Measurements from ENCODE around the gene CHRNB4. TPM values are rescaled to one million over a fixed set of nuclear protein-coding genes. Genes with fewer than 3 reads are reported as not detected.

Gene CHRNB4
- polyA plus RNA-seq, 2 of the 4 experiments (the other 2 are of a cell fraction): 0.53 to 3.2 TPM

DNA sequence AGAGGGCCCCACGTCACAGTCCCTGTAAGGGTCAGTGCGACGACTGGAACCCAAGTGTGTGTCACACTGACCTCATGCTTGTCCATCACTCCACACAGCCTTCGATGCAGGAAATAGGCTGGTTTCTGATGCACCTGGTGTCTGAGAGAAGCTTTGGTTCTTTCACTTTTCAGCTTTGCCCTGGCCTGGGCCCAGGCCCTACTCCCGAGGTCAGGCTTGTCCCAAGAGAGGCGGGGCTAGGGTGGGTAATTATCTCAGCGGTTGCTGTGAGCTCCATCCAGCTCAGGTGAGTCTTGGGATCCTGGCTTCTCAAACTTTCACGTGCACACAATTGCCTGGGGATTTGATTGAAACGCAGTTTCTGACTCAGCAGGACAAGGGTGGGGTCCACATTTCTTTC, 19.6 kb upstream of the CHRNB4 start:
- WGBS (ENCODE audit: missing lambda C conversion rate): 65% methylated on average over 9 of the region's 9 CpGs
- Histone ChIP-seq H3K4me2 (no peak overlapping the region), H3K9me3 (no peaks in the 10 kb centered on the region), H3K4me3 (no peak overlapping the region), H3K27ac (no peak overlapping the region), H3K4me1 (no peaks in the 10 kb centered on the region)
- FAIRE-seq (no peak), DNase-seq (ENCODE audit: low read depth in 1 of 2, low spot score in 1 of 2) (no peak), ATAC-seq (no peak)
- TF ChIP-seq TP53 (CRISPR knock-in tag; IDR thresholded peaks at IDR 0.05) (no peak), EHF (CRISPR knock-in tag; IDR thresholded peaks at IDR 0.05) (no peak), RFX5 (IDR thresholded peaks at IDR 0.05) (no peak), GATA3 (IDR thresholded peaks at IDR 0.05; ENCODE audit: borderline replicate concordance) (no peak), CHD4 (IDR thresholded peaks at IDR 0.05; ENCODE audit: borderline replicate concordance) (no peak), CBX8 (IDR thresholded peaks at IDR 0.05) (no peak), ZNF302 (CRISPR knock-in tag; IDR thresholded peaks at IDR 0.05) (no peak), RAD21 (conservative IDR thresholded peaks at IDR 0.05 in 1 of 2, IDR thresholded peaks at IDR 0.05 in 1 of 2) (no peak)
- TF ChIP-seq, protein P1, sequence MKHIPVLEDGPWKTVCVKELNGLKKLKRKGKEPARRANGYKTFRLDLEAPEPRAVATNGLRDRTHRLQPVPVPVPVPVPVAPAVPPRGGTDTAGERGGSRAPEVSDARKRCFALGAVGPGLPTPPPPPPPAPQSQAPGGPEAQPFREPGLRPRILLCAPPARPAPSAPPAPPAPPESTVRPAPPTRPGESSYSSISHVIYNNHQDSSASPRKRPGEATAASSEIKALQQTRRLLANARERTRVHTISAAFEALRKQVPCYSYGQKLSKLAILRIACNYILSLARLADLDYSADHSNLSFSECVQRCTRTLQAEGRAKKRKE (CRISPR knock-in tag; IDR thresholded peaks at IDR 0.05; ENCODE audit: low read depth): no peak
- POLR2A ChIA-PET: no interaction called here
- CTCF ChIA-PET: interaction anchor here (0.7 to 4.9 kb wide), 5 partner anchors 11 to 636 kb away, joined by 3 to 20 read pairs (median 5); no protein-coding TSS in a partner anchor

DNA sequence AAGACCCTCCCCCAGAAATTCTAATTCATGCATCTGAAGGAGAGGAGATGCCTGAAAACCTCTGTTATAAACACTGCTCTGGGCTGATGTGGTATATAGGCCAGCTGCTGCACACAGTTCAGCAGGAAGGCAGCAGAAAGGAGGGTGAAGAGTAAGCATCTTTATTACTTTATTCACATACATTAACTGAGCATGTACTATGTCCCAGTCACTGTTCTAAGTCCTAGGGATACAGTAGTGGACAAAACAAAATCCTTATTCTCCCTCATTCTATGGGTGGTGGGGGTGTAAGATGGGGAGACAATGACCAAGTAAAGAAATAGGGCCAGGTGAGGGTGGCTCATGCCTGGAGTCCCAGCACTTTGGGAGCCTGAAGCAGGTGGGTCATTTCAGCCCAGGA, 17.8 kb upstream of the CHRNB4 start:
- no peak overlapping the region for H3K4me2 ChIP-seq
- FAIRE-seq: no peak
- no peaks in the 10 kb centered on the region for H3K4me1 ChIP-seq
- no peak overlapping the region for H3K27ac ChIP-seq
- CTCF ChIA-PET: interaction anchor here (1.0 to 4.9 kb wide), 3 partner anchors 20 to 82 kb away, joined by 3 to 20 read pairs (median 16); no protein-coding TSS in a partner anchor
- POLR2A ChIA-PET: no interaction called here
- no peaks in the 10 kb centered on the region for H3K9me3 ChIP-seq
- TF ChIP-seq NFE2L2 (conservative IDR thresholded peaks at IDR 0.05; ENCODE audit: low read length) (no peak), RAD21 (conservative IDR thresholded peaks at IDR 0.05 in 1 of 2, IDR thresholded peaks at IDR 0.05 in 1 of 2) (no peak), HEYL (CRISPR knock-in tag; IDR thresholded peaks at IDR 0.05) (no peak), RFX5 (IDR thresholded peaks at IDR 0.05) (no peak), PHF8 (IDR thresholded peaks at IDR 0.05; ENCODE audit: borderline replicate concordance, low read depth) (no peak), CBX8 (IDR thresholded peaks at IDR 0.05) (no peak), TP53 (CRISPR knock-in tag; IDR thresholded peaks at IDR 0.05) (no peak), HMGXB4 (CRISPR knock-in tag; IDR thresholded peaks at IDR 0.05; ENCODE audit: borderline replicate concordance) (no peak), FOSL2 (IDR thresholded peaks at IDR 0.05) (no peak), FOSL2 (CRISPR knock-in tag; IDR thresholded peaks at IDR 0.05) (no peak), PBX3 (IDR thresholded peaks at IDR 0.05) (no peak), RNF2 (IDR thresholded peaks at IDR 0.05; ENCODE audit: borderline replicate concordance, low read depth) (no peak), FOSB (CRISPR knock-in tag; IDR thresholded peaks at IDR 0.05) (no peak), USF2 (IDR thresholded peaks at IDR 0.05) (no peak), MAZ (IDR thresholded peaks at IDR 0.05; ENCODE audit: borderline replicate concordance, low read depth, low read length) (no peak), EP300 (IDR thresholded peaks at IDR 0.05) (no peak), CHD4 (IDR thresholded peaks at IDR 0.05; ENCODE audit: borderline replicate concordance) (no peak), KDM5A (IDR thresholded peaks at IDR 0.05) (no peak)
- TF ChIP-seq, protein P2, sequence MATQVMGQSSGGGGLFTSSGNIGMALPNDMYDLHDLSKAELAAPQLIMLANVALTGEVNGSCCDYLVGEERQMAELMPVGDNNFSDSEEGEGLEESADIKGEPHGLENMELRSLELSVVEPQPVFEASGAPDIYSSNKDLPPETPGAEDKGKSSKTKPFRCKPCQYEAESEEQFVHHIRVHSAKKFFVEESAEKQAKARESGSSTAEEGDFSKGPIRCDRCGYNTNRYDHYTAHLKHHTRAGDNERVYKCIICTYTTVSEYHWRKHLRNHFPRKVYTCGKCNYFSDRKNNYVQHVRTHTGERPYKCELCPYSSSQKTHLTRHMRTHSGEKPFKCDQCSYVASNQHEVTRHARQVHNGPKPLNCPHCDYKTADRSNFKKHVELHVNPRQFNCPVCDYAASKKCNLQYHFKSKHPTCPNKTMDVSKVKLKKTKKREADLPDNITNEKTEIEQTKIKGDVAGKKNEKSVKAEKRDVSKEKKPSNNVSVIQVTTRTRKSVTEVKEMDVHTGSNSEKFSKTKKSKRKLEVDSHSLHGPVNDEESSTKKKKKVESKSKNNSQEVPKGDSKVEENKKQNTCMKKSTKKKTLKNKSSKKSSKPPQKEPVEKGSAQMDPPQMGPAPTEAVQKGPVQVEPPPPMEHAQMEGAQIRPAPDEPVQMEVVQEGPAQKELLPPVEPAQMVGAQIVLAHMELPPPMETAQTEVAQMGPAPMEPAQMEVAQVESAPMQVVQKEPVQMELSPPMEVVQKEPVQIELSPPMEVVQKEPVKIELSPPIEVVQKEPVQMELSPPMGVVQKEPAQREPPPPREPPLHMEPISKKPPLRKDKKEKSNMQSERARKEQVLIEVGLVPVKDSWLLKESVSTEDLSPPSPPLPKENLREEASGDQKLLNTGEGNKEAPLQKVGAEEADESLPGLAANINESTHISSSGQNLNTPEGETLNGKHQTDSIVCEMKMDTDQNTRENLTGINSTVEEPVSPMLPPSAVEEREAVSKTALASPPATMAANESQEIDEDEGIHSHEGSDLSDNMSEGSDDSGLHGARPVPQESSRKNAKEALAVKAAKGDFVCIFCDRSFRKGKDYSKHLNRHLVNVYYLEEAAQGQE (IDR thresholded peaks at IDR 0.05): no peak
- TF ChIP-seq, protein P3, sequence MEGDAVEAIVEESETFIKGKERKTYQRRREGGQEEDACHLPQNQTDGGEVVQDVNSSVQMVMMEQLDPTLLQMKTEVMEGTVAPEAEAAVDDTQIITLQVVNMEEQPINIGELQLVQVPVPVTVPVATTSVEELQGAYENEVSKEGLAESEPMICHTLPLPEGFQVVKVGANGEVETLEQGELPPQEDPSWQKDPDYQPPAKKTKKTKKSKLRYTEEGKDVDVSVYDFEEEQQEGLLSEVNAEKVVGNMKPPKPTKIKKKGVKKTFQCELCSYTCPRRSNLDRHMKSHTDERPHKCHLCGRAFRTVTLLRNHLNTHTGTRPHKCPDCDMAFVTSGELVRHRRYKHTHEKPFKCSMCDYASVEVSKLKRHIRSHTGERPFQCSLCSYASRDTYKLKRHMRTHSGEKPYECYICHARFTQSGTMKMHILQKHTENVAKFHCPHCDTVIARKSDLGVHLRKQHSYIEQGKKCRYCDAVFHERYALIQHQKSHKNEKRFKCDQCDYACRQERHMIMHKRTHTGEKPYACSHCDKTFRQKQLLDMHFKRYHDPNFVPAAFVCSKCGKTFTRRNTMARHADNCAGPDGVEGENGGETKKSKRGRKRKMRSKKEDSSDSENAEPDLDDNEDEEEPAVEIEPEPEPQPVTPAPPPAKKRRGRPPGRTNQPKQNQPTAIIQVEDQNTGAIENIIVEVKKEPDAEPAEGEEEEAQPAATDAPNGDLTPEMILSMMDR (IDR thresholded peaks at IDR 0.05): no peak
- ATAC-seq: no peak
- no peak overlapping the region for H3K4me3 ChIP-seq
- no peak for DNase-seq (ENCODE audit: low read depth in 1 of 2, low spot score in 1 of 2)
